ENCODE results near the gene FES. TPM values are rescaled to one million over a fixed set of nuclear protein-coding genes. Genes with fewer than 3 reads are reported as not detected.

Gene FES
- total RNA-seq, 2 experiments from 2014 or later = 12.2 to 15.6 TPM

DNA sequence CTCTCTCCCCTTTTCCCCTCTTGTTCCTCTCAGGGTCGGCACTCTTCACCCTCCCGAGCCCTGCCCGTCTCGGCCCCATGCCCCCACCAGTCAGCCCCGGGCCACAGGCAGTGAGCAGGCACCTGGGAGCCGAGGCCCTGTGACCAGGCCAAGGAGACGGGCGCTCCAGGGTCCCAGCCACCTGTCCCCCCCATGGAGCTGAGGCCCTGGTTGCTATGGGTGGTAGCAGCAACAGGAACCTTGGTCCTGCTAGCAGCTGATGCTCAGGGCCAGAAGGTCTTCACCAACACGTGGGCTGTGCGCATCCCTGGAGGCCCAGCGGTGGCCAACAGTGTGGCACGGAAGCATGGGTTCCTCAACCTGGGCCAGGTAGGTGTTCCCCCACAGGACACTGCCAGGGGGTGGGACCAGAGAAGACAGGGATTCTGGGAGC is 8.7 kb upstream of the FES start:
- H3K4me3 Mint-ChIP-seq = peak overlapping the region; percentile 94
- peak overlapping the region; percentile 65 for H3K27ac Mint-ChIP-seq
- CTCF ChIA-PET = interaction anchor here (1.5 kb wide), 1 partner anchor 11 kb away, joined by 5 read pairs; no protein-coding TSS in a partner anchor
- H3K9me3 Mint-ChIP-seq (ENCODE audit: low read depth) = no peaks in the 10 kb centered on the region
- DNase-seq = no peak
- POLR2A ChIA-PET = no interaction called here
- no peaks in the 10 kb centered on the region for H3K27me3 Mint-ChIP-seq
- peaks cover 24% of the 10 kb centered on the region for H3K4me1 Mint-ChIP-seq
- intact Hi-C loops (cut with DNase I, micrococcal nuclease) = loop anchor here in 1 of 2 experiments (10.0 kb wide), 1 partner anchor 61 kb away; no protein-coding TSS in a partner anchor
- no peak for ATAC-seq
- peaks cover 79% of the 10 kb centered on the region for H3K36me3 Mint-ChIP-seq (ENCODE audit: low read depth)

DNA sequence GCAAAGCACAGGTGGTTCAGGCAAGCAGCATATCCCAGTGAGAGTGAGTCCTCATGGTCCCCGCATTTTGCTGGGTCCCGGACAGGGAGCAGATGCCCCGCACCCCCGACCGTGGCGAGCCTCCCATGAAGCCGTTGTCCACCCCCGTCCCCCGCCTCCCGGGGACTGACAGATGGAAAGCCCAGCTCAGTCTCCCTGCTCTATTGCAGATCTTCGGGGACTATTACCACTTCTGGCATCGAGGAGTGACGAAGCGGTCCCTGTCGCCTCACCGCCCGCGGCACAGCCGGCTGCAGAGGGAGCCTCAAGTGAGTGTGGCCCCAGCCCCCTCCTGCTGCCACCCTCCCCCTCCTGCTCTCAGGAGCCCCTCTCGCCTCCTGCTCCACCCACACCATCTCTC is 8.3 kb upstream of the FES start:
- H3K36me3 Mint-ChIP-seq (ENCODE audit: low read depth) = peaks cover 78% of the 10 kb centered on the region
- H3K9me3 Mint-ChIP-seq (ENCODE audit: low read depth) = no peaks in the 10 kb centered on the region
- H3K4me3 Mint-ChIP-seq = peak overlapping the region; percentile 36
- ChIA-PET POLR2A (no interaction called here), CTCF (interaction anchor here (1.0 to 1.5 kb wide), 2 partner anchors 10 to 27 kb away, joined by 3 to 5 read pairs; no protein-coding TSS in a partner anchor)
- peaks cover 21% of the 10 kb centered on the region for H3K4me1 Mint-ChIP-seq
- DNase-seq (no peak), ATAC-seq (no peak)
- no peaks in the 10 kb centered on the region for H3K27me3 Mint-ChIP-seq
- peak overlapping the region; percentile 65 for H3K27ac Mint-ChIP-seq
- intact Hi-C loops (cut with DNase I, micrococcal nuclease) = loop anchor here in 1 of 2 experiments (10.0 kb wide), 1 partner anchor 61 kb away; no protein-coding TSS in a partner anchor

DNA sequence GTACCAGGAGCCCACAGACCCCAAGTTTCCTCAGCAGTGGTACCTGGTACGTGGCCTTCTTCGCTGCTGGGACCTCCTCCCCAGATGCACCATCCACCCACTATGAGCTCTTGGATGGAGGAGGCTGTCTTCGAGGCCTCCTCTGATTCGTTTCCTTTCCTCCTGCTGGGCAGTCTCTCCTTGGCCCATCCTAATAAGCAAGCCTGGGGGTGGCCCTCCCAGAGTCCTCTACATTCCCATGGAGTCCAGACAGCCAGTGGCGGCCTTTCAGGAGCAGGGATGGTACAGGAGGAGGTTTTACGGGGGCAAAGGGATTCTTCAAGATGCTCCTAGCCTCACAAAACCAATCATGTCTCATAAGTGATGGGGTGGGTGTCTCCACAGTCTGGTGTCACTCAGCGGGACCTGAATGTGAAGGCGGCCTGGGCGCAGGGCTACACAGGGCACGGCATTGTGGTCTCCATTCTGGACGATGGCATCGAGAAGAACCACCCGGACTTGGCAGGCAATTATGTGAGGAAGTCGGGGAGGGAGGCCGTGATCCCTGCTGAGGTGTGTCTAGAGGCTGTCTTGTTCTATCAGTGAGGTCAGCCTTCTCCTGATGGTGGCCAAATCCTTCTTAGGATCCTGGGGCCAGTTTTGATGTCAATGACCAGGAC is 7.7 kb upstream of the FES start:
- Mint-ChIP-seq H3K4me3 (peak overlapping the region; percentile 36), H3K9me3 (ENCODE audit: low read depth) (no peaks in the 10 kb centered on the region), H3K27ac (peak overlapping the region; percentile 60), H3K36me3 (ENCODE audit: low read depth) (peaks cover 78% of the 10 kb centered on the region), H3K27me3 (no peaks in the 10 kb centered on the region), H3K4me1 (peaks cover 21% of the 10 kb centered on the region)
- DNase-seq (no peak), ATAC-seq (no peak)
- ChIA-PET CTCF (interaction anchor here (1.0 to 1.5 kb wide), 2 partner anchors 10 to 26 kb away, joined by 3 to 5 read pairs; no protein-coding TSS in a partner anchor), POLR2A (no interaction called here)
- intact Hi-C loops (cut with DNase I, micrococcal nuclease) = loop anchor here in 1 of 2 experiments (10.0 kb wide), 1 partner anchor 62 kb away; no protein-coding TSS in a partner anchor

DNA sequence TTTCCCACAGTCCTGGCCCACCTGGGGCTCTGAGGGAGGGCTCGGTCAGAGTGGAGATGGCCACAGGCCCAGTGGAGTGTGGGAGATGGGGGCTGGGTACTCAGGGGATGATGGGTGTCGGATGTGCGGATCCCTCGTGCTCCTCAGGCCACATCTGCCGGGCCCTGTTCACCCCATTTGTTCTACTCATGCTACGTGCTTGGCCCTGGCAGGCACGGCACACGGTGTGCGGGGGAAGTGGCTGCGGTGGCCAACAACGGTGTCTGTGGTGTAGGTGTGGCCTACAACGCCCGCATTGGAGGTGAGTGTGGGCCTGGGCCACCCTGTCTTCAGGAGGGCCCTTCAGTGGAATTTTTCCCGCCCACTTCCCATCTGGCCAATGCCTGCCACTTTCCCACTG is 7.0 kb upstream of the FES start:
- Mint-ChIP-seq H3K4me3 (no peak overlapping the region), H3K27ac (peak overlapping the region; percentile 42), H3K9me3 (ENCODE audit: low read depth) (no peaks in the 10 kb centered on the region), H3K27me3 (no peaks in the 10 kb centered on the region), H3K36me3 (ENCODE audit: low read depth) (peaks cover 78% of the 10 kb centered on the region), H3K4me1 (peaks cover 21% of the 10 kb centered on the region)
- ChIA-PET POLR2A (interaction anchor here (0.6 kb wide), 1 partner anchor 150 kb away, joined by 6 read pairs; no protein-coding TSS in a partner anchor), CTCF (no interaction called here)
- no peak for DNase-seq
- ATAC-seq = no peak
- intact Hi-C loops (cut with DNase I, micrococcal nuclease) = loop anchor here in 1 of 2 experiments (10.0 kb wide), 1 partner anchor 63 kb away; no protein-coding TSS in a partner anchor

DNA sequence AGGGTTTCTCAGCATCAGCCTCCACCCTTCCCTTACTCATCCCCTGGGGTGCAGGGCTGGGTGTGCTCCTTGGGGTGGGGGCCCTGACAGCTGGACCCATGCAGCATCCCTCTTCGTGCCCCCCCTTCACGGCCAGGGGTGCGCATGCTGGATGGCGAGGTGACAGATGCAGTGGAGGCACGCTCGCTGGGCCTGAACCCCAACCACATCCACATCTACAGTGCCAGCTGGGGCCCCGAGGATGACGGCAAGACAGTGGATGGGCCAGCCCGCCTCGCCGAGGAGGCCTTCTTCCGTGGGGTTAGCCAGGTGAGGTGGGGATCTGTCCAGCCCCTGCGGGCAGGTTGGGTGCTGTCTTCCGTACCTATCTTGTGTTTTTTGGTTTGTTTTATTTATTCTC is 6.3 kb upstream of the FES start:
- Mint-ChIP-seq H3K27ac (peak overlapping the region; percentile 35), H3K4me3 (no peak overlapping the region), H3K36me3 (ENCODE audit: low read depth) (peaks cover 76% of the 10 kb centered on the region), H3K4me1 (peaks cover 15% of the 10 kb centered on the region), H3K9me3 (ENCODE audit: low read depth) (no peaks in the 10 kb centered on the region), H3K27me3 (no peaks in the 10 kb centered on the region)
- POLR2A ChIA-PET = interaction anchor here (0.6 kb wide), 1 partner anchor 151 kb away, joined by 6 read pairs; no protein-coding TSS in a partner anchor
- CTCF ChIA-PET = no interaction called here
- ATAC-seq (no peak), DNase-seq (no peak)
- intact Hi-C loops (cut with DNase I, micrococcal nuclease) = loop anchor here in 1 of 2 experiments (10.0 kb wide), 1 partner anchor 63 kb away; no protein-coding TSS in a partner anchor

DNA sequence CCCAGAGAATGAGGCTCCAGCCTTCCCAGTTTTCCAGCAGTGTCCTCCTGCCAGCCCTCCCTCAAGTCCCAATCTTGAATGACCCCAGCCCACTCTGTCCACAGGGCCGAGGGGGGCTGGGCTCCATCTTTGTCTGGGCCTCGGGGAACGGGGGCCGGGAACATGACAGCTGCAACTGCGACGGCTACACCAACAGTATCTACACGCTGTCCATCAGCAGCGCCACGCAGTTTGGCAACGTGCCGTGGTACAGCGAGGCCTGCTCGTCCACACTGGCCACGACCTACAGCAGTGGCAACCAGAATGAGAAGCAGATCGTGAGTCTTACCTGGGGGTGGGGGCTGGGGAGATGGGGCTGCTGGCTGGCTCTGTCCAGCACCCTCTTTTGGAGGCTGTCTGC is 5.6 kb upstream of the FES start:
- Mint-ChIP-seq H3K4me1 (peaks cover 9% of the 10 kb centered on the region), H3K36me3 (ENCODE audit: low read depth) (peaks cover 69% of the 10 kb centered on the region), H3K4me3 (no peak overlapping the region), H3K27ac (no peak overlapping the region), H3K9me3 (ENCODE audit: low read depth) (no peaks in the 10 kb centered on the region), H3K27me3 (no peaks in the 10 kb centered on the region)
- CTCF ChIA-PET = no interaction called here
- ATAC-seq (no peak), DNase-seq (no peak)
- POLR2A ChIA-PET = no interaction called here
- intact Hi-C loops (cut with DNase I, micrococcal nuclease) = loop anchor here in 1 of 2 experiments (10.0 kb wide), 1 partner anchor 64 kb away; no protein-coding TSS in a partner anchor

DNA sequence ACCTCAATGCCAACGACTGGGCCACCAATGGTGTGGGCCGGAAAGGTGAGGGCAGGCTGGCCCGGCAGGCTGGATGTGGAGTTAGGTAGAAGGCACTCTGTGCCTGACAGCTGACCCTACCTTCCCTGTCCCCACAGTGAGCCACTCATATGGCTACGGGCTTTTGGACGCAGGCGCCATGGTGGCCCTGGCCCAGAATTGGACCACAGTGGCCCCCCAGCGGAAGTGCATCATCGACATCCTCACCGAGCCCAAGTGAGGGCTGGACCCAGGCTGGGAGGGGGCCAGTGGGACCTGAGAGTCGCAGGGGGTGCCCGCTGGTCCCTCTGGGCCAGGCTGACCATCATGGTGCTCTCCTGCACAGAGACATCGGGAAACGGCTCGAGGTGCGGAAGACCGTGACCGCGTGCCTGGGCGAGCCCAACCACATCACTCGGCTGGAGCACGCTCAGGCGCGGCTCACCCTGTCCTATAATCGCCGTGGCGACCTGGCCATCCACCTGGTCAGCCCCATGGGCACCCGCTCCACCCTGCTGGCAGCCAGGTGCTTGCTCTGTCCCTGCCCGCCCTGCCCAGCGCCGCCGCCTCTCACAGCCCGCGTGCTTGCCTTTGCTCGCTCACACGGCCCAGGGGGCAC is 4.5 kb upstream of the FES start:
- POLR2A ChIA-PET = no interaction called here
- no peak overlapping the region for H3K4me3 Mint-ChIP-seq
- no peaks in the 10 kb centered on the region for H3K9me3 Mint-ChIP-seq (ENCODE audit: low read depth)
- H3K27ac Mint-ChIP-seq = no peak overlapping the region
- peaks cover under 1% of the 10 kb centered on the region for H3K27me3 Mint-ChIP-seq
- peaks cover 58% of the 10 kb centered on the region for H3K36me3 Mint-ChIP-seq (ENCODE audit: low read depth)
- CTCF ChIA-PET = no interaction called here
- no peak for DNase-seq
- no peak for ATAC-seq
- intact Hi-C loops (cut with DNase I, micrococcal nuclease) = loop anchor here in 1 of 2 experiments (10.0 kb wide), 2 partner anchors 65 to 185 kb away; no protein-coding TSS in a partner anchor
- peaks cover 3% of the 10 kb centered on the region for H3K4me1 Mint-ChIP-seq

DNA sequence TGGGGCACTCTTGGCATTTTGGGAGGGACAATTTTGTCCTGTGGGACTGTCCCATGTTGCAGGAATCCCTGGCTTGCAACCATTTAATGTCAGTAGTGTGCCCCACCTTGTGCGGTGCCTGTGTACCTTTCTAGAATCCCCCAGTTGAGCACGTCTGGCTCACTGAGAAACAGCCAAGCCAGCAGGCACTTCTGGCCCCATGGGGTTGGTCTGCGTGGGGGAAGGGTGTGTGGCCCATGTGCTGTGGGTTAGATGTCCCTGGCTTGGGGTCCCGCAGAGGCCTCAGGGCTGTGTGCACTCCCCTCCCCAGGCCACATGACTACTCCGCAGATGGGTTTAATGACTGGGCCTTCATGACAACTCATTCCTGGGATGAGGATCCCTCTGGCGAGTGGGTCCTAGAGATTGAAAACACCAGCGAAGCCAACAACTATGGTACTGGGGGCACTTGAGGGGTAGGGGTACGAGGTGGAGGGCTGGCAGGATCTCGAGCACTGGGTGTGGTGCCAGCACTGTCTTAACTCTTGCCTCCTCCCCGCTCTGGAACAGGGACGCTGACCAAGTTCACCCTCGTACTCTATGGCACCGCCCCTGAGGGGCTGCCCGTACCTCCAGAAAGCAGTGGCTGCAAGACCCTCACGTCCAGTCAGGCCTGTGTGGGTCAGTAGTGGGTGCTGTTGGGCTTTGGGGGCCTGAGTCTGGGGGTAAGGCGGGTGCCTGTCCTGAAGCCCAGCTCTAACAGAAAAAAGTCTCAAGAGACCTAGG is 3.7 kb upstream of the FES start:
- CTCF ChIA-PET = no interaction called here
- no peak for ATAC-seq
- peaks cover 3% of the 10 kb centered on the region for H3K27me3 Mint-ChIP-seq
- no peak for DNase-seq
- H3K9me3 Mint-ChIP-seq (ENCODE audit: low read depth) = no peaks in the 10 kb centered on the region
- H3K4me3 Mint-ChIP-seq = no peak overlapping the region
- intact Hi-C loops (cut with DNase I, micrococcal nuclease) = loop anchor here in 1 of 2 experiments (10.0 kb wide), 1 partner anchor 186 kb away; no protein-coding TSS in a partner anchor
- peaks cover 9% of the 10 kb centered on the region for H3K4me1 Mint-ChIP-seq
- POLR2A ChIA-PET = no interaction called here
- H3K36me3 Mint-ChIP-seq (ENCODE audit: low read depth) = peaks cover 52% of the 10 kb centered on the region
- H3K27ac Mint-ChIP-seq = no peak overlapping the region

DNA sequence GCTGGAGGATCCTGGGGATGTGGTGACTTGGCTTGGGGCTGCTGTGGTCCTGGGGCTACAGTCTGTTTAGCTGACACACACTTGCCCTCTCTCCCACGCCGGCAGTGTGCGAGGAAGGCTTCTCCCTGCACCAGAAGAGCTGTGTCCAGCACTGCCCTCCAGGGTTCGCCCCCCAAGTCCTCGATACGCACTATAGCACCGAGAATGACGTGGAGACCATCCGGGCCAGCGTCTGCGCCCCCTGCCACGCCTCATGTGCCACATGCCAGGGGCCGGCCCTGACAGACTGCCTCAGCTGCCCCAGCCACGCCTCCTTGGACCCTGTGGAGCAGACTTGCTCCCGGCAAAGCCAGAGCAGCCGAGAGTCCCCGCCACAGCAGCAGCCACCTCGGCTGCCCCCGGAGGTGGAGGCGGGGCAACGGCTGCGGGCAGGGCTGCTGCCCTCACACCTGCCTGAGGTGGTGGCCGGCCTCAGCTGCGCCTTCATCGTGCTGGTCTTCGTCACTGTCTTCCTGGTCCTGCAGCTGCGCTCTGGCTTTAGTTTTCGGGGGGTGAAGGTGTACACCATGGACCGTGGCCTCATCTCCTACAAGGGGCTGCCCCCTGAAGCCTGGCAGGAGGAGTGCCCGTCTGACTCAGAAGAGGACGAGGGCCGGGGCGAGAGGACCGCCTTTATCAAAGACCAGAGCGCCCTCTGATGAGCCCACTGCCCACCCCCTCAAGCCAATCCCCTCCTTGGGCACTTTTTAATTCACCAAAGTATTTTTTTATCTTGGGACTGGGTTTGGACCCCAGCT is 2.9 kb upstream of the FES start:
- ChIA-PET POLR2A (interaction anchor here (0.6 to 1.4 kb wide), 3 partner anchors 44 to 164 kb away, joined by 3 to 8 read pairs (median 4); partner anchors contain the start of gene BLM), CTCF (no interaction called here)
- Mint-ChIP-seq H3K9me3 (ENCODE audit: low read depth) (no peaks in the 10 kb centered on the region), H3K4me1 (peaks cover 12% of the 10 kb centered on the region), H3K36me3 (ENCODE audit: low read depth) (peaks cover 46% of the 10 kb centered on the region), H3K27me3 (peaks cover 3% of the 10 kb centered on the region), H3K27ac (no peak overlapping the region), H3K4me3 (no peak overlapping the region)
- intact Hi-C loops (cut with DNase I, micrococcal nuclease) = loop anchor here in 1 of 2 experiments (10.0 kb wide), 1 partner anchor 187 kb away; no protein-coding TSS in a partner anchor
- no peak for DNase-seq
- no peak for ATAC-seq

DNA sequence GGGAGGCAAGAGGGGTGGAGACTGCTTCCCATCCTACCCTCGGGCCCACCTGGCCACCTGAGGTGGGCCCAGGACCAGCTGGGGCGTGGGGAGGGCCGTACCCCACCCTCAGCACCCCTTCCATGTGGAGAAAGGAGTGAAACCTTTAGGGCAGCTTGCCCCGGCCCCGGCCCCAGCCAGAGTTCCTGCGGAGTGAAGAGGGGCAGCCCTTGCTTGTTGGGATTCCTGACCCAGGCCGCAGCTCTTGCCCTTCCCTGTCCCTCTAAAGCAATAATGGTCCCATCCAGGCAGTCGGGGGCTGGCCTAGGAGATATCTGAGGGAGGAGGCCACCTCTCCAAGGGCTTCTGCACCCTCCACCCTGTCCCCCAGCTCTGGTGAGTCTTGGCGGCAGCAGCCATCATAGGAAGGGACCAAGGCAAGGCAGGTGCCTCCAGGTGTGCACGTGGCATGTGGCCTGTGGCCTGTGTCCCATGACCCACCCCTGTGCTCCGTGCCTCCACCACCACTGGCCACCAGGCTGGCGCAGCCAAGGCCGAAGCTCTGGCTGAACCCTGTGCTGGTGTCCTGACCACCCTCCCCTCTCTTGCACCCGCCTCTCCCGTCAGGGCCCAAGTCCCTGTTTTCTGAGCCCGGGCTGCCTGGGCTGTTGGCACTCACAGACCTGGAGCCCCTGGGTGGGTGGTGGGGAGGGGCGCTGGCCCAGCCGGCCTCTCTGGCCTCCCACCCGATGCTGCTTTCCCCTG is 2.2 kb upstream of the FES start:
- Mint-ChIP-seq H3K27ac (no peak overlapping the region), H3K4me3 (no peak overlapping the region), H3K4me1 (peaks cover 12% of the 10 kb centered on the region), H3K9me3 (ENCODE audit: low read depth) (no peaks in the 10 kb centered on the region), H3K36me3 (ENCODE audit: low read depth) (peaks cover 38% of the 10 kb centered on the region), H3K27me3 (peaks cover 3% of the 10 kb centered on the region)
- intact Hi-C loops (cut with DNase I, micrococcal nuclease) = loop anchor here in 1 of 2 experiments (10.0 kb wide), 1 partner anchor 187 kb away; no protein-coding TSS in a partner anchor
- ATAC-seq (peak; percentile 1), DNase-seq (peak; percentile 36)
- ChIA-PET CTCF (no interaction called here), POLR2A (interaction anchor here (0.6 to 1.4 kb wide), 4 partner anchors 12 to 165 kb away, joined by 3 to 8 read pairs (median 4); partner anchors contain the start of gene BLM)
